Upper lobe of left lung (tissue), 4 donors: ENCODE results near the gene SPTBN5.

ENCODE experiments used
- CTCF ChIP-seq, 6 experiments: fragments of 450-650 bp in 4 of 6; fragments of 200-600 bp in 2 of 6; sonication (generic) in 2 of 6; IDR thresholded peaks; one replicate each; pipeline ENCODE4 v1.5.1; 2016 to 2019; ENCODE audit warnings: antibody characterized with exemption in 6 of 6
- EP300 ChIP-seq, 4 donors: sonication (generic); formaldehyde crosslinking; IDR thresholded peaks; one replicate each; pipeline ENCODE4 v1.5.1; 2017; ENCODE audit warnings: antibody characterized with exemption in 4 of 4, control low read depth in 2 of 4
- POLR2A ChIP-seq, 4 donors: fragments of 450-650 bp; IDR thresholded peaks; one replicate each; pipeline ENCODE4 v1.5.1; 2016 to 2017; ENCODE audit warnings: antibody characterized with exemption in 4 of 4, mild to moderate bottlenecking in 2 of 4
- POLR2AphosphoS5 ChIP-seq, 2 donors: sonication (generic); formaldehyde crosslinking; IDR thresholded peaks; one replicate each; pipeline ENCODE4 v1.5.1; 2017; ENCODE audit warnings: antibody characterized with exemption in 2 of 2

GRCh38 chr15:41823502-41823901 is 70.4 kb downstream of the SPTBN5 start:
- TF ChIP-seq CTCF (IDR thresholded peaks at IDR 0.05) (no peak), EP300 (IDR thresholded peaks at IDR 0.05) (no peak), POLR2A (IDR thresholded peaks at IDR 0.05) (no peak), POLR2AphosphoS5 (IDR thresholded peaks at IDR 0.05) (no peak)
